Activated naive CD8-positive, alpha-beta T cell treated with anti-CD3 and anti-CD28 coated beads, Interleukin-2, amount 50 U/mL, for 16 hours (primary cell): Measurements from ENCODE around the gene XAGE5.
"Not testable (repeated sequence)": the region's sequence is repeated elsewhere in the genome, so short reads cannot be mapped to it uniquely, and the experiment has no call there.

Experiments
- DNase-seq: peaks from one replicate; pipeline ENCODE4 v3.0.0-alpha.2; 2020; ENCODE audit warnings: low read depth, low spot score

The XAGE5 gene

GRCh38 chrX:52811065-52811625, at the start of gene XAGE5:
XAGE5 (plus strand) TSS chrX:52811287; CDS start chrX:52812567, 1,280 bp downstream.
- DNase-seq: no peak

DNA sequence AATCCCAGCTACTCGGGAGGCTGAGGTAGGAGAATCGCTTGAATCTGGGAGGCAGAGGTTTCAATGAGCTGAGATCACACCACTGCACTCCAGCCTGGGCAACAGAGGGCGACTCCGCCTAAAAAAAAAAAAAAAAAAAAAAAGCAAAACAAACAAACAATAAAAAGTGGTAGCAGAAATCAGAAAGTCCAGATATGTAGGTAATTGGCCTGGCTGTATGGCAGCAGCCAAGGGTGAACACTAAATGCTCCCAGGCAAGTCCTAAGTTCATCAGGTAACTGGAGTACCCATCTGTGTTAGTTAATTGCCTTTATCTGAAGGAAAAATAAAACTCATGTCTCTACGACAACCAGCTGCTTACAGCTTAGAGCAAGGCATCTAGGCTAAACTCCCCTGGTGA, 45.1 kb upstream of the XAGE5 start:
- DNase-seq: not testable (repeated sequence)

DNA sequence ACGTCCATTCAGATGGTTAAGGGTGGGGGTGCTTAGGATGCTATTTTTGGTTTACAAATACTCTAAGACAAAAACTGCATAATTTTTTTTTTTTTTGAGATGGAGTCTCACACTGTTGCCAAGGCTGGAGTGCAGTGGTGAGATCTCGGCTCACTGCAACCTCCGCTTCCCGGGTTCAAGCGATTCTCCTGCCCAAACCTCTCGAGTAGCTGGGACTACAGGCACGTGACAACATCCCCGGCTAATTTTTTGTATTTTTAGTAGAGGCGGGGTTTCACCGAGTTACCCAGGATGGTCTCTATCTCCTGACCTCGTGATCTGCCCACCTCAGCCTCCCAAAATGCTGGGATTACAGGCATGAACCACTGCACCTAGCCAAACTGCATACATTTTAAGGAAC, 37.6 kb upstream of the XAGE5 start:
- not testable (repeated sequence) for DNase-seq

GRCh38 chrX:52797327-52797726, 13.8 kb upstream of the XAGE5 start, which contains the start of gene SPANXN5:
SPANXN5 (minus strand) TSS chrX:52797427; CDS start chrX:52797348, 79 bp downstream.
- DNase-seq: not testable (repeated sequence)

GRCh38 chrX:52804876-52805275, 6.2 kb upstream of the XAGE5 start:
- DNase-seq: not testable (repeated sequence)

DNA sequence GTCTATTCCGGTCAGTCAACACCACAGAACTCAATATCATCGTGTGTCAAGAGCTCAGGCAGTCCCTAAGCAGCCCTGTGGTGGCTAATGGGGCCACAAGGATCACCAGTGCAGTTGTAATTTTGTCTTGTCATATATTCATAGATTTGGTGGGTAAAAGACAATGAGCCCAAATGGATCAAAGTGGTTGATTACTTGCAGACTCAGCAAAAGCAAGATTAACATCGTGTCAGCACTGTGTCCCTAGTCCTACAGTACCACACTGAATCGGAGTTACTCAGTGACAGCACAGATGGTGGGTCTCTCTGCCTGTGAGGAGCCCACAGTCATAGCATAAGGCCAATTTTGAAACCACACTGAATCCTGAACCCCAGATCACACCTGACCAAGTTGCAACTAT, 8.7 kb downstream of the XAGE5 start:
- DNase-seq: no peak

GRCh38 chrX:52821079-52821760, 10.1 kb downstream of the XAGE5 start:
- no peak for DNase-seq

GRCh38 chrX:52824608-52825007, 13.5 kb downstream of the XAGE5 start:
- DNase-seq: no peak

GRCh38 chrX:52830551-52830950, 19.5 kb downstream of the XAGE5 start:
- no peak for DNase-seq

- no peak for DNase-seq
Measured at GRCh38 chrX:52839137-52839536, 28.1 kb downstream of the XAGE5 start.

GRCh38 chrX:52843619-52844018, 32.5 kb downstream of the XAGE5 start:
- DNase-seq: not testable (repeated sequence)

- no peak for DNase-seq
Measured at GRCh38 chrX:52852110-52852860, 41.2 kb downstream of the XAGE5 start.

- DNase-seq: not testable (repeated sequence)
Measured at GRCh38 chrX:52856991-52857525, 46.0 kb downstream of the XAGE5 start.

DNA sequence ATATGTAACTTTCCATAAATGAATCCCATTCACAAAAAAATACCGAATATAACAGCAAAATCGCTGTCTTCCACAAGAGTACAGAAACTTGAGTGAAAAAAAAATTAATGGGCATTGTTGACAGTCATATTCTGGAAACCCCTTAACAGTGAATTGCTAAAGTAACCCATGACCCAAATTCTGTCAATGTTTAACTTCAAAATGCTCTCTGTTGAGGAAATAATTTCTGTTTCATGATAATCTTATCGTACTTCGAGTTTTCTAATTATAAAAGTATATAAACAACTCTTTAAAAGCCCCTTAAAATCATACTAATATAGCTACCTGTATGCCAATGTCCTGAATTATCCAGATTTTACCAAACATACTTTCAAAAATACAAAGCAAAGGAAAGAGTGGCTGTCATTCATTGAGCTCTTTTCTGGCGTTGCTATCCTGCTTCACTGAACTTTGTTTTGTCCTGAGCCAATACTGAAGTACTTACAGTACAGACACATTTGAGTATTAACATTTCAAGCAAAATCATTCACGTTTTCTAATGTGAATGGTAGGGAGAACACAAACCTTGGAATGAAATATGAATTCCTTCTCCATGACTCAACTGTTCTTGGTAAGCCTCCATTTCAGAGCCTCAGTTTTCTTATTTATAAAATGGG, 54.4 kb downstream of the XAGE5 start:
- DNase-seq: no peak
